ENCODE measurements around the gene VMAC.

DNA sequence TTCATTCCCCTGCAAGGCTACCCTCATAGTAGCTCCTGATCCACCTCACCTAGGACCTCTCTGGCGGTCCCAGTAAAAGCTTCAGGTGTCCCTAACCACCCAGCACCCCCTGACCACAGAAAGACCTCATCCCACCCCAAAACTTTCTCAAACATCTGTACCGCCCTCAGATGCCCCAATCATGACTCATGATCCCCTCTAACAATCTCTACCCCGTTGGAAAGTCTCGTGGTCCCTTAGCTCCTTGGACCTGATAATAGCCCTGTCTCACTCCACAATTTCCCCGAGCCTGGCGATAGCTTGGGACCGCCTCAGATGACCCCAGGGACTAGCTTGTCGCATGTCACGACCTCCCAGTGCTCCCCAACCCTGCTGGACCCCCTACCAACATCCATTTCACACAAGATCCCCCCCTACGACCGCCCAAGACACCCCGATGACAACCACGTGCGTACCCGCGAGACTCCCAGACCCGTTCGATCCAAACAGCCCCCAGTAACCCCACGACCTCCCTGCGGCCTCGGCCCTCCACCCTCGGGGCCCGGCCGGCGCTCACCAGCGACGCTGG is 1.5 kb upstream of the VMAC start:
- no peak for TF ChIP-seq POLR2A (IDR thresholded peaks at IDR 0.05)
- TF ChIP-seq, protein P1, sequence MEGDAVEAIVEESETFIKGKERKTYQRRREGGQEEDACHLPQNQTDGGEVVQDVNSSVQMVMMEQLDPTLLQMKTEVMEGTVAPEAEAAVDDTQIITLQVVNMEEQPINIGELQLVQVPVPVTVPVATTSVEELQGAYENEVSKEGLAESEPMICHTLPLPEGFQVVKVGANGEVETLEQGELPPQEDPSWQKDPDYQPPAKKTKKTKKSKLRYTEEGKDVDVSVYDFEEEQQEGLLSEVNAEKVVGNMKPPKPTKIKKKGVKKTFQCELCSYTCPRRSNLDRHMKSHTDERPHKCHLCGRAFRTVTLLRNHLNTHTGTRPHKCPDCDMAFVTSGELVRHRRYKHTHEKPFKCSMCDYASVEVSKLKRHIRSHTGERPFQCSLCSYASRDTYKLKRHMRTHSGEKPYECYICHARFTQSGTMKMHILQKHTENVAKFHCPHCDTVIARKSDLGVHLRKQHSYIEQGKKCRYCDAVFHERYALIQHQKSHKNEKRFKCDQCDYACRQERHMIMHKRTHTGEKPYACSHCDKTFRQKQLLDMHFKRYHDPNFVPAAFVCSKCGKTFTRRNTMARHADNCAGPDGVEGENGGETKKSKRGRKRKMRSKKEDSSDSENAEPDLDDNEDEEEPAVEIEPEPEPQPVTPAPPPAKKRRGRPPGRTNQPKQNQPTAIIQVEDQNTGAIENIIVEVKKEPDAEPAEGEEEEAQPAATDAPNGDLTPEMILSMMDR (IDR thresholded peaks at IDR 0.05): no peak
